Chondrocyte (in vitro differentiated cells): ENCODE measurements around the gene CALN1. TPM values are rescaled to one million over a fixed set of nuclear protein-coding genes. Genes with fewer than 3 reads are reported as not detected.

ENCODE experiments used
- DNase-seq: peaks from one replicate; pipeline ENCODE4 v3.0.0; 2021; ENCODE audit warnings: mixed read lengths, low spot score
- H3K27ac Mint-ChIP-seq: one replicate; pipeline ENCODE4 v1.8.0; 2021; ENCODE audit warnings: mild to moderate bottlenecking, moderate library complexity, mixed read lengths; ENCODE audit not compliant: unreplicated experiment
- H3K27me3 Mint-ChIP-seq: 2 replicates; pipeline ENCODE4 v1.8.0; 2021; ENCODE audit warnings: low read depth, mixed read lengths
- H3K36me3 Mint-ChIP-seq: 2 replicates; pipeline ENCODE4 v1.8.0; 2021; ENCODE audit warnings: low read depth, mixed read lengths
- H3K4me1 Mint-ChIP-seq: 2 replicates; pipeline ENCODE4 v1.8.0; 2021; ENCODE audit warnings: low read depth, mild to moderate bottlenecking, mixed read lengths
- H3K4me3 Mint-ChIP-seq: one replicate; pipeline ENCODE4 v1.8.0; 2021; ENCODE audit warnings: mild to moderate bottlenecking, moderate library complexity, mixed read lengths; ENCODE audit not compliant: unreplicated experiment
- H3K9me3 Mint-ChIP-seq: 2 replicates; pipeline ENCODE4 v1.8.0; 2021; ENCODE audit warnings: low read depth, mixed read lengths
- total RNA-seq: library from RNA; stranded (reverse); gene quantifications from 3 replicates; pipeline ENCODE4 v1.2.1, GENCODE V29; 2021
- TF ChIP-seq, protein P1 (sequence below): fragments of 200-600 bp; sonication (generic); IDR thresholded peaks from 2 replicates; pipeline ENCODE4 v1.5.0; 2021; ENCODE audit warnings: antibody characterized with exemption, mild to moderate bottlenecking, moderate library complexity

The CALN1 gene
- total RNA-seq, 1 donor from 2014 or later = not detected

DNA sequence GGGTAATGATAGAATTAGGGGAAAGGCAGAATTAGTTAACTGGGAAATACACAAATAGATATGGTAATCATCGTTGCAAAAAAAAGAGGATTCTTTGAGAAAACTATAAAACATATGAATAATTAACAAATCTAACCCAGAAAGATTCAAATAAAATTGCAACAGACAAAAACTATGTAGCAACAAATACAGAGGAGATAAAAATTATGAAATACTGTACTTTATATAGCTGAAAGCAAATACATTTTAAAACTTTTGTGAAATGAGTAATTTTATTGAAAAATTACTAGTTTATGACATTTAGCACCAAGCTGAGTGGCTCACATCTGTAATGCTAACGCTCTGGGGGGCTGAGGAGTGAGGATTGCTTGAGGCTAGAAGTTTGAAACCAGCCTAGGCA is 356.7 kb downstream of the CALN1 start:
- Mint-ChIP-seq H3K4me3 (no peak overlapping the region), H3K27ac (no peak overlapping the region), H3K4me1 (no peaks in the 10 kb centered on the region), H3K36me3 (no peaks in the 10 kb centered on the region), H3K27me3 (peaks cover 2% of the 10 kb centered on the region), H3K9me3 (peaks cover 4% of the 10 kb centered on the region)
- no peak for DNase-seq
- TF ChIP-seq, protein P1, sequence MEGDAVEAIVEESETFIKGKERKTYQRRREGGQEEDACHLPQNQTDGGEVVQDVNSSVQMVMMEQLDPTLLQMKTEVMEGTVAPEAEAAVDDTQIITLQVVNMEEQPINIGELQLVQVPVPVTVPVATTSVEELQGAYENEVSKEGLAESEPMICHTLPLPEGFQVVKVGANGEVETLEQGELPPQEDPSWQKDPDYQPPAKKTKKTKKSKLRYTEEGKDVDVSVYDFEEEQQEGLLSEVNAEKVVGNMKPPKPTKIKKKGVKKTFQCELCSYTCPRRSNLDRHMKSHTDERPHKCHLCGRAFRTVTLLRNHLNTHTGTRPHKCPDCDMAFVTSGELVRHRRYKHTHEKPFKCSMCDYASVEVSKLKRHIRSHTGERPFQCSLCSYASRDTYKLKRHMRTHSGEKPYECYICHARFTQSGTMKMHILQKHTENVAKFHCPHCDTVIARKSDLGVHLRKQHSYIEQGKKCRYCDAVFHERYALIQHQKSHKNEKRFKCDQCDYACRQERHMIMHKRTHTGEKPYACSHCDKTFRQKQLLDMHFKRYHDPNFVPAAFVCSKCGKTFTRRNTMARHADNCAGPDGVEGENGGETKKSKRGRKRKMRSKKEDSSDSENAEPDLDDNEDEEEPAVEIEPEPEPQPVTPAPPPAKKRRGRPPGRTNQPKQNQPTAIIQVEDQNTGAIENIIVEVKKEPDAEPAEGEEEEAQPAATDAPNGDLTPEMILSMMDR = no peak

DNA sequence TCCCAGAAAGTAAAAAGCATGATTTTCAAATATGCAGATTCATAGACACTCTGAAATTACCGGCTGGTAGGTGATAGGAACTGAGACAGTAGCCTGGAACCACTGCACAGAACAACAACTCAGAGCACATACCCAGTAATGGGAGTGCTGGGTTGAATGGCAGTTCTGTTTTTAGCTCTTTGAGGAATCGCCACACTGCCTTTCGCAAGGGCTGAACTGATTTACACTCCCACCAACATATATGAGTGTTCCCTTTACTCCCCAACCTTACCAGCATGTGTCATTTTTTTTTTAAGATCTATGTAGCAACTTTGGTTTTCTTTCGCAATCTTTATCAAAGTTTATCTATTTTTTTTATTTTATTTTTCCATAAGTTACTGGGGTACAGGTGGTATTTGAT is 358.8 kb downstream of the CALN1 start:
- Mint-ChIP-seq H3K9me3 (peaks cover 4% of the 10 kb centered on the region), H3K27ac (no peak overlapping the region), H3K4me3 (no peak overlapping the region), H3K36me3 (no peaks in the 10 kb centered on the region), H3K4me1 (no peaks in the 10 kb centered on the region), H3K27me3 (peaks cover 2% of the 10 kb centered on the region)
- TF ChIP-seq, protein P1 = no peak
- no peak for DNase-seq

DNA sequence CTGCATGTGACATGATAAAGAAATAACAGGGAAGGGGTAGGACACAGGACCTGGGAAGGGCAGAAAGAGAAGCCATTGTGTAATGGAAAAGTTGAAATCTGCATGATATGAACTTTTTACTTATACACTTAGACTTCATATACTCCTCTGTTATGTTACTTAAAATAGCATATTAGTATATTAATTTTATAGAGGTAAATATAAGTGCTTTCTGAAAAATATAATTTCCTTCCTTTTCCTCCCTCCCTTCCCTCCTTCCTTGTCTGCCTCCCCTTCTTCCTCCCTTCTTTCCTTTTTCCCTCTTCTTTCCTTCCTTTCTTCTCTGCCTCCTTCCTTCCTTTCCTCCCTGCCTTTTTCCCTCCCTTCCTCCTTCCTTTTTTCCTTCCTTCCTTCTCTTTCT is 363.7 kb downstream of the CALN1 start:
- TF ChIP-seq, protein P1 = no peak
- no peak for DNase-seq
- Mint-ChIP-seq H3K9me3 (no peaks in the 10 kb centered on the region), H3K4me3 (no peak overlapping the region), H3K27me3 (no peaks in the 10 kb centered on the region), H3K27ac (no peak overlapping the region), H3K4me1 (no peaks in the 10 kb centered on the region), H3K36me3 (no peaks in the 10 kb centered on the region)

DNA sequence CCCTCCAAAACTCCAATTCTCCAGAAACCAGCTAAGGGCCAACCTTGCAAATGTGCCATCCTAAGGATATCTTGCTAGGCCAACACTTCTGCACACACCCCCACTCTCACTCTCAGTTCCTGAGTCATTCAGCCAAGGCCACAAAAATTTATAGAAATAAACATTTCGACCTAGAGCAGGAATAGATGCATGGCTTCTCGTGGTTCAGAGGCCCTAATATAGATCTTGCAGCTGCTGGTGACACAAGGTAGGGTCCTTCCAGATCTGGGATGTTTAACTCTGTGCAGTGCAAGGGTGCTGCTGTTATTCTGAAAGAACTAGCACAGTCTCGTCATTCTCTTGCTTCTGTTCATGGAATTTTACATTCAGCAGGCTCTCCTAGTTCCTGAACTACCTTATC is 369.3 kb downstream of the CALN1 start:
- Mint-ChIP-seq H3K27ac (no peak overlapping the region), H3K27me3 (no peaks in the 10 kb centered on the region), H3K4me1 (no peaks in the 10 kb centered on the region), H3K36me3 (no peaks in the 10 kb centered on the region), H3K4me3 (no peak overlapping the region), H3K9me3 (no peaks in the 10 kb centered on the region)
- TF ChIP-seq, protein P1 = no peak
- DNase-seq = no peak

DNA sequence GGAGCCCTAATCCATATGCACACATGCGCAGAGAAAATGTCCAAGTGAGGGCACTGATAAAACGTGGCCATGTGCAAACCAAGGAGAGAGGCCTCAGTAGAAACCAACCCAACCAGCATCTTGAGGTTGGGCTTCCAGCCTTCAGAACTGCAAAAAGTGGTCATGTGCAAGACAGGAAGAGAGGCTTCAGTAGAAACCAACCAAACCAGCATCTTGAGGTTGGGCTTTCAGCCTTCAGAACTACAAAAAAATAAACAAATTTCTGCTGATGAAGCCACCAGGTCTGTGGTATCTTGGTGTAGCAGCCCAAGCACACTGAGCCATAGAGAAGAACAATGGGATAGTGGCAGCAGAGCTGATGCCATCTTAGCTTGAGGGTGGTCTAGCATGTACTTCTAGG is 371.5 kb downstream of the CALN1 start:
- peaks cover 3% of the 10 kb centered on the region for H3K36me3 Mint-ChIP-seq

More for the DNA sequence above, 371.5 kb downstream of the CALN1 start:
- H3K27me3 Mint-ChIP-seq = no peaks in the 10 kb centered on the region
- no peaks in the 10 kb centered on the region for H3K4me1 Mint-ChIP-seq
- H3K27ac Mint-ChIP-seq = no peak overlapping the region
- H3K4me3 Mint-ChIP-seq = no peak overlapping the region
- TF ChIP-seq, protein P1 = no peak
- H3K9me3 Mint-ChIP-seq = peaks cover 10% of the 10 kb centered on the region
- DNase-seq = no peak
